HepG2 (cell line): Measurements from ENCODE around the gene CMIP. TPM values are rescaled to one million over a fixed set of nuclear protein-coding genes. Genes with fewer than 3 reads are reported as not detected.

Source experiments
- AHR ChIP-seq: IDR thresholded peaks from 2 replicates; pipeline ENCODE4 v1.6.1; 2018; ENCODE audit warnings: missing genetic modification reagents, missing compliant biosample characterization
- ARNTL ChIP-seq: sonication (generic); formaldehyde crosslinking; IDR thresholded peaks from 2 replicates; pipeline ENCODE4 v1.4.0; 2020; ENCODE audit warnings: mild to moderate bottlenecking, missing genetic modification reagents
- HDAC1 ChIP-seq: sonication (generic); formaldehyde crosslinking; IDR thresholded peaks from 2 replicates; pipeline ENCODE4 v1.5.1; 2020; ENCODE audit warnings: mild to moderate bottlenecking, missing genetic modification reagents
- HNRNPL ChIP-seq: fragments of 200-400 bp; formaldehyde crosslinking; IDR thresholded peaks from 2 replicates; pipeline ENCODE4 v1.6.1; 2017; ENCODE audit warnings: mild to moderate bottlenecking, low read depth, low read length
- KDM2A ChIP-seq: sonication (generic); formaldehyde crosslinking; IDR thresholded peaks from 2 replicates; pipeline ENCODE4 v1.4.0; 2020; ENCODE audit warnings: low read depth, missing genetic modification reagents, borderline replicate concordance
- KLF9 ChIP-seq: IDR thresholded peaks from 2 replicates; pipeline ENCODE4 v1.6.1; 2016; ENCODE audit warnings: low read depth
- MED13 ChIP-seq: sonication (generic); formaldehyde crosslinking; IDR thresholded peaks from 2 replicates; pipeline ENCODE4 v1.5.0; 2020; ENCODE audit warnings: missing genetic modification reagents
- PHB2 ChIP-seq: fragments of 450-650 bp; IDR thresholded peaks from 2 replicates; pipeline ENCODE4 v1.6.1; 2018; ENCODE audit not compliant: partially characterized antibody
- SIX4 ChIP-seq: sonication (generic); formaldehyde crosslinking; IDR thresholded peaks from 2 replicates; pipeline ENCODE4 v1.4.0; 2020; ENCODE audit warnings: missing genetic modification reagents
- SMC3 ChIP-seq: IDR thresholded peaks from 2 replicates; pipeline ENCODE4 v1.6.1; 2011; ENCODE audit warnings: low read length, improper control_type of control experiment
- SOX5 ChIP-seq: IDR thresholded peaks from 2 replicates; pipeline ENCODE4 v1.6.1; 2016; ENCODE audit warnings: borderline replicate concordance
- ZBTB7A ChIP-seq: sonication (generic); formaldehyde crosslinking; IDR thresholded peaks from 2 replicates; pipeline ENCODE4 v1.8.0; 2022; ENCODE audit warnings: mild to moderate bottlenecking, missing genetic modification reagents
- ZFY ChIP-seq: sonication (generic); formaldehyde crosslinking; IDR thresholded peaks from 2 replicates; pipeline ENCODE4 v1.4.0; 2020; ENCODE audit warnings: missing genetic modification reagents
- ZKSCAN5 ChIP-seq: sonication (generic); formaldehyde crosslinking; IDR thresholded peaks from 2 replicates; pipeline ENCODE4 v1.5.1; 2020; ENCODE audit warnings: mild to moderate bottlenecking, missing genetic modification reagents
- ZKSCAN8 ChIP-seq: IDR thresholded peaks from 2 replicates; pipeline ENCODE4 v1.6.1; 2016; ENCODE audit warnings: borderline replicate concordance, missing genetic modification reagents, missing compliant biosample characterization
- ZNF274 ChIP-seq: sonication (generic); formaldehyde crosslinking; IDR thresholded peaks from 2 replicates; pipeline ENCODE4 v1.5.1; 2020; ENCODE audit warnings: mild to moderate bottlenecking, missing genetic modification reagents
- ZNF30 ChIP-seq: sonication (generic); formaldehyde crosslinking; IDR thresholded peaks from 2 replicates; pipeline ENCODE4 v1.5.0; 2020; ENCODE audit warnings: mild to moderate bottlenecking, missing genetic modification reagents
- ZNF564 ChIP-seq: sonication (generic); formaldehyde crosslinking; IDR thresholded peaks from 2 replicates; pipeline ENCODE4 v1.8.1; 2023; ENCODE audit warnings: mild to moderate bottlenecking, missing genetic modification reagents
- ZNF615 ChIP-seq: sonication (generic); formaldehyde crosslinking; IDR thresholded peaks from 2 replicates; pipeline ENCODE4 v1.5.0; 2020; ENCODE audit warnings: mild to moderate bottlenecking, missing genetic modification reagents, borderline replicate concordance
- ZNF761 ChIP-seq: sonication (generic); formaldehyde crosslinking; conservative IDR thresholded peaks from 2 replicates; pipeline ENCODE4 v1.4.0; 2020; ENCODE audit warnings: mild to moderate bottlenecking, missing genetic modification reagents
- ZNF790 ChIP-seq: sonication (generic); formaldehyde crosslinking; IDR thresholded peaks from 2 replicates; pipeline ENCODE4 v1.8.0; 2022; ENCODE audit warnings: missing genetic modification reagents, mild to moderate bottlenecking, borderline replicate concordance
- polyA plus RNA-seq, 8 experiments: library from polyadenylated mRNA; depleted of rRNA in 3 of 8; stranded (reverse) in 7 of 8; unstranded in 1 of 8; fragments of >200 nt; fragmentation: Illumina TruSeq in 4 of 8; extraction: Trizol in 4 of 8; gene quantifications; 2 replicates each; pipeline versions ENCODE4 v1.2.1 to v1.2.3, GENCODE V29; 2011 to 2016; ENCODE audit warnings: low read depth in 4 of 8, missing spikeins in 1 of 8, mixed read lengths in 1 of 8; ENCODE audit not compliant: insufficient read depth in 1 of 8
- total RNA-seq, 5 experiments: library from RNA; depleted of rRNA; stranded (reverse); fragments of >200 nt; fragmentation: Illumina TruSeq; extraction: Trizol; gene quantifications; 2 replicates each; pipeline ENCODE4 v1.2.3, GENCODE V29; 2016; ENCODE audit warnings: low read depth in 1 of 5
- TF ChIP-seq, protein P1 (sequence below): sonication (generic); formaldehyde crosslinking; IDR thresholded peaks from 2 replicates; pipeline ENCODE4 v1.9.0; 2021; ENCODE audit warnings: mild to moderate bottlenecking, missing genetic modification reagents
- TF ChIP-seq, protein P2 (sequence below): sonication (generic); formaldehyde crosslinking; IDR thresholded peaks from 2 replicates; pipeline ENCODE4 v1.8.1; 2023; ENCODE audit warnings: mild to moderate bottlenecking, missing genetic modification reagents, borderline replicate concordance
- TF ChIP-seq, protein P3 (sequence below): sonication (generic); formaldehyde crosslinking; IDR thresholded peaks from 2 replicates; pipeline ENCODE4 v1.9.0; 2022; ENCODE audit warnings: low read depth, missing genetic modification reagents

CMIP gene
- total and polyA plus RNA-seq, 2 of the 13 experiments (the other 11 are each of a cell fraction or from before 2014, with no cell fraction given), result 10.9 to 18.1 TPM

DNA sequence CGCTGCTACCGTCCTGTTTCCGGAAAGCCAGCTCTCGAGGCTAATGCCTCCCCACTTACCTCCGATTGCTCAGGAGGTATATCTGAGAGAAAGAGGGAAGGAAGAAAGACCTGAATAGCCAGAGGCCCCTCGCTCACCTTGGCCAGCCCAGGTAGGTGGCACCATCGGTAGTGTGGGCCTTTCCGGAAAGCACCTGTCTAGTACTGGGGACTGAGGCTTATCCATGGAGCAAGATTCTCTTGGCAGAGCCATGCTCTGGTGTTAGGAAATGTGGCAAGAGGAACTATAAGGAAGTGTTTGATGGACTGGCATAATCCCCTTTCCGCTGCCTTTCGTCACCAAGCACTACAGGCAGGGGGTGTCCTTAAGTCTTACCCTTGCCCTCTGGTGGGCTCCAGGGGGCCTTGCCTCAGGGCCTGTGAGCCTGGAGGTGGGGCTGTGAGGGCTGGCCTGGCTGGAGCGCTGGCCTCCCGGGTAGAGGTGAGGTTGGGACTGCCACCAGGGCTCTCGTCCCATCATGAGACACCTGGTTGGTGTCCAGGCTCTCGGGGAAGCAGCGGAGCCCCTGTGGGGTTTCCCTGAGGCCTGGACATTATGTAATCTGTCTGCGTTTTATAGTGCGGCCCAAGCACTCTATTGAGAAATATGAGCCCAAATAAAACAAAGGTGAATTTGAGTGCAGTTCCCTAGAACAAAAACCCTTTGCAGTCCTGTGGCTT, 2.9 kb downstream of the CMIP start (continued):
- TF ChIP-seq, protein P1, sequence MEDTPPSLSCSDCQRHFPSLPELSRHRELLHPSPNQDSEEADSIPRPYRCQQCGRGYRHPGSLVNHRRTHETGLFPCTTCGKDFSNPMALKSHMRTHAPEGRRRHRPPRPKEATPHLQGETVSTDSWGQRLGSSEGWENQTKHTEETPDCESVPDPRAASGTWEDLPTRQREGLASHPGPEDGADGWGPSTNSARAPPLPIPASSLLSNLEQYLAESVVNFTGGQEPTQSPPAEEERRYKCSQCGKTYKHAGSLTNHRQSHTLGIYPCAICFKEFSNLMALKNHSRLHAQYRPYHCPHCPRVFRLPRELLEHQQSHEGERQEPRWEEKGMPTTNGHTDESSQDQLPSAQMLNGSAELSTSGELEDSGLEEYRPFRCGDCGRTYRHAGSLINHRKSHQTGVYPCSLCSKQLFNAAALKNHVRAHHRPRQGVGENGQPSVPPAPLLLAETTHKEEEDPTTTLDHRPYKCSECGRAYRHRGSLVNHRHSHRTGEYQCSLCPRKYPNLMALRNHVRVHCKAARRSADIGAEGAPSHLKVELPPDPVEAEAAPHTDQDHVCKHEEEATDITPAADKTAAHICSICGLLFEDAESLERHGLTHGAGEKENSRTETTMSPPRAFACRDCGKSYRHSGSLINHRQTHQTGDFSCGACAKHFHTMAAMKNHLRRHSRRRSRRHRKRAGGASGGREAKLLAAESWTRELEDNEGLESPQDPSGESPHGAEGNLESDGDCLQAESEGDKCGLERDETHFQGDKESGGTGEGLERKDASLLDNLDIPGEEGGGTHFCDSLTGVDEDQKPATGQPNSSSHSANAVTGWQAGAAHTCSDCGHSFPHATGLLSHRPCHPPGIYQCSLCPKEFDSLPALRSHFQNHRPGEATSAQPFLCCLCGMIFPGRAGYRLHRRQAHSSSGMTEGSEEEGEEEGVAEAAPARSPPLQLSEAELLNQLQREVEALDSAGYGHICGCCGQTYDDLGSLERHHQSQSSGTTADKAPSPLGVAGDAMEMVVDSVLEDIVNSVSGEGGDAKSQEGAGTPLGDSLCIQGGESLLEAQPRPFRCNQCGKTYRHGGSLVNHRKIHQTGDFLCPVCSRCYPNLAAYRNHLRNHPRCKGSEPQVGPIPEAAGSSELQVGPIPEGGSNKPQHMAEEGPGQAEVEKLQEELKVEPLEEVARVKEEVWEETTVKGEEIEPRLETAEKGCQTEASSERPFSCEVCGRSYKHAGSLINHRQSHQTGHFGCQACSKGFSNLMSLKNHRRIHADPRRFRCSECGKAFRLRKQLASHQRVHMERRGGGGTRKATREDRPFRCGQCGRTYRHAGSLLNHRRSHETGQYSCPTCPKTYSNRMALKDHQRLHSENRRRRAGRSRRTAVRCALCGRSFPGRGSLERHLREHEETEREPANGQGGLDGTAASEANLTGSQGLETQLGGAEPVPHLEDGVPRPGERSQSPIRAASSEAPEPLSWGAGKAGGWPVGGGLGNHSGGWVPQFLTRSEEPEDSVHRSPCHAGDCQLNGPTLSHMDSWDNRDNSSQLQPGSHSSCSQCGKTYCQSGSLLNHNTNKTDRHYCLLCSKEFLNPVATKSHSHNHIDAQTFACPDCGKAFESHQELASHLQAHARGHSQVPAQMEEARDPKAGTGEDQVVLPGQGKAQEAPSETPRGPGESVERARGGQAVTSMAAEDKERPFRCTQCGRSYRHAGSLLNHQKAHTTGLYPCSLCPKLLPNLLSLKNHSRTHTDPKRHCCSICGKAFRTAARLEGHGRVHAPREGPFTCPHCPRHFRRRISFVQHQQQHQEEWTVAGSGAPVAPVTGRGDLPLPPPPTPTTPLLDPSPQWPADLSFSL (CRISPR knock-in tag), result no peak
- TF ChIP-seq KDM2A, result 0 out of 2 replicates have a peak, but pooled peaks have one; percentile 6
- peak; percentile 61 for TF ChIP-seq ZFY (CRISPR knock-in tag)
- no peak for TF ChIP-seq MED13 (CRISPR knock-in tag)
- peak; percentile 75; the same call in 1 of the 2 replicates for TF ChIP-seq HNRNPL
- TF ChIP-seq ZKSCAN5 (CRISPR knock-in tag), result no peak
- TF ChIP-seq ZKSCAN8 (CRISPR knock-in tag), result no peak
- no peak; the same call in 1 of the 2 replicates for TF ChIP-seq HDAC1 (CRISPR knock-in tag)
- TF ChIP-seq, protein P2, sequence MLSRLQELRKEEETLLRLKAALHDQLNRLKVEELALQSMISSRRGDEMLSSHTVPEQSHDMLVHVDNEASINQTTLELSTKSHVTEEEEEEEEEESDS, result no peak
- TF ChIP-seq ZNF30 (CRISPR knock-in tag), result no peak
- TF ChIP-seq ZBTB7A (CRISPR knock-in tag), result peak; percentile 95; the same call in 1 of the 2 replicates
- no peak for TF ChIP-seq ARNTL
- TF ChIP-seq ZNF615 (CRISPR knock-in tag), result no peak
- no peak; the same call in 1 of the 2 replicates for TF ChIP-seq ZNF274
- TF ChIP-seq KLF9 (CRISPR knock-in tag), result no peak
- no peak for TF ChIP-seq SIX4 (CRISPR knock-in tag)
- TF ChIP-seq, protein P3, sequence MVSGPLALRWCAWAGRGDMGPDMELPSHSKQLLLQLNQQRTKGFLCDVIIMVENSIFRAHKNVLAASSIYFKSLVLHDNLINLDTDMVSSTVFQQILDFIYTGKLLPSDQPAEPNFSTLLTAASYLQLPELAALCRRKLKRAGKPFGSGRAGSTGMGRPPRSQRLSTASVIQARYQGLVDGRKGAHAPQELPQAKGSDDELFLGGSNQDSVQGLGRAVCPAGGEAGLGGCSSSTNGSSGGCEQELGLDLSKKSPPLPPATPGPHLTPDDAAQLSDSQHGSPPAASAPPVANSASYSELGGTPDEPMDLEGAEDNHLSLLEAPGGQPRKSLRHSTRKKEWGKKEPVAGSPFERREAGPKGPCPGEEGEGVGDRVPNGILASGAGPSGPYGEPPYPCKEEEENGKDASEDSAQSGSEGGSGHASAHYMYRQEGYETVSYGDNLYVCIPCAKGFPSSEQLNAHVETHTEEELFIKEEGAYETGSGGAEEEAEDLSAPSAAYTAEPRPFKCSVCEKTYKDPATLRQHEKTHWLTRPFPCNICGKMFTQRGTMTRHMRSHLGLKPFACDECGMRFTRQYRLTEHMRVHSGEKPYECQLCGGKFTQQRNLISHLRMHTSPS (CRISPR knock-in tag), result peak; percentile 69; the same call in 1 of the 2 replicates
- no peak for TF ChIP-seq PHB2
- no peak for TF ChIP-seq ZNF564 (CRISPR knock-in tag)
- 0 out of 2 replicates have a peak, but pooled peaks have one; percentile 15 for TF ChIP-seq SOX5 (CRISPR knock-in tag)
- no peak for TF ChIP-seq ZNF761 (CRISPR knock-in tag)
- TF ChIP-seq ZNF790, result no peak
- TF ChIP-seq AHR (CRISPR knock-in tag), result no peak
- TF ChIP-seq SMC3, result no peak
